HG02840 (cell line): ENCODE measurements around the gene SHB.

Experiments
- ATAC-seq: cut with Tn5 transposase; IDR thresholded peaks from one replicate; pipeline ENCODE4 v1.9.1; 2021; ENCODE audit warnings: mild to moderate bottlenecking, moderate library complexity, moderate number of reproducible peaks; ENCODE audit not compliant: unreplicated experiment, low FRiP score

The SHB gene

GRCh38 chr9:38026840-38027527 lies 42.0 kb downstream of the SHB start:
- no peak for ATAC-seq

- ATAC-seq: no peak
Observed at GRCh38 chr9:38026021-38026809, 42.8 kb downstream of the SHB start.

- ATAC-seq: no peak
Observed at GRCh38 chr9:38025166-38025565, 43.9 kb downstream of the SHB start.

- ATAC-seq: no peak
Observed at GRCh38 chr9:38024036-38024681, 44.9 kb downstream of the SHB start.

- no peak for ATAC-seq
Observed at GRCh38 chr9:38023661-38024035, 45.4 kb downstream of the SHB start.

GRCh38 chr9:38022995-38023394 lies 46.0 kb downstream of the SHB start:
- no peak for ATAC-seq

- no peak for ATAC-seq
Observed at GRCh38 chr9:38022203-38022895, 46.7 kb downstream of the SHB start.

- ATAC-seq: no peak
Observed at GRCh38 chr9:38020151-38021076, 48.6 kb downstream of the SHB start.

- ATAC-seq: no peak
Observed at GRCh38 chr9:38019731-38020130, 49.3 kb downstream of the SHB start.

GRCh38 chr9:38018958-38019602 lies 49.9 kb downstream of the SHB start:
- no peak for ATAC-seq

- ATAC-seq: no peak
Observed at GRCh38 chr9:38018241-38018957, 50.6 kb downstream of the SHB start.

- no peak for ATAC-seq
Observed at GRCh38 chr9:38017885-38018186, 51.2 kb downstream of the SHB start.

GRCh38 chr9:38017149-38017884 lies 51.7 kb downstream of the SHB start:
- no peak for ATAC-seq

GRCh38 chr9:38016375-38017135 lies 52.5 kb downstream of the SHB start:
- no peak for ATAC-seq

GRCh38 chr9:38015906-38016305 lies 53.1 kb downstream of the SHB start:
- ATAC-seq: no peak

GRCh38 chr9:38015266-38015665 lies 53.8 kb downstream of the SHB start:
- no peak for ATAC-seq

- ATAC-seq: no peak
Observed at GRCh38 chr9:38012767-38013450, 56.1 kb downstream of the SHB start.
